Left ventricle myocardium inferior (tissue), 1 donor: ENCODE results near the gene TMEM9B. TPM values are rescaled to one million over a fixed set of nuclear protein-coding genes. Genes with fewer than 3 reads are reported as not detected.
"Not testable (repeated sequence)": the region's sequence is repeated elsewhere in the genome, so short reads cannot be mapped to it uniquely, and the experiment has no call there.

Experiments used
- DNase-seq: peaks from one replicate; pipeline ENCODE4 v3.0.0-alpha.2; 2020
- H3K27ac ChIP-seq: fragments of 200-600 bp; replicated peaks from 2 replicates; pipeline ENCODE4 v1.8.0; 2021
- H3K27me3 ChIP-seq: fragments of 200-600 bp; 2 replicates; pipeline ENCODE4 v1.8.0; 2021; ENCODE audit warnings: low read depth
- H3K36me3 ChIP-seq: fragments of 200-600 bp; 2 replicates; pipeline ENCODE4 v1.8.0; 2021
- H3K4me1 ChIP-seq: fragments of 200-600 bp; 2 replicates; pipeline ENCODE4 v1.8.0; 2021
- H3K4me3 ChIP-seq: fragments of 200-600 bp; 2 replicates; pipeline ENCODE4 v1.8.0; 2021; ENCODE audit warnings: mild to moderate bottlenecking, moderate library complexity
- H3K9me3 ChIP-seq: fragments of 200-600 bp; replicated peaks from 2 replicates; pipeline ENCODE4 v1.8.0; 2021
- intact Hi-C: fragments of 100-400 bp; cut with micrococcal nuclease; formaldehyde crosslinking; loops from one replicate; pipeline ENCODE4 v1.11.0; 2022
- long read RNA-seq: library from polyadenylated mRNA; unstranded; transcript quantifications from one replicate; pipeline ENCODE4 v2.0.0, GENCODE V29; 2021
- total RNA-seq: library from RNA; stranded (reverse); fragmentation: NEBNext Ultra II Directional; extraction: Animal tissue kit (Norgen Biotek cat#: 25700); gene quantifications from one replicate; pipeline ENCODE4 v1.2.1, GENCODE V29; 2021
- TF ChIP-seq, protein P1 (sequence below): fragments of 200-600 bp; IDR thresholded peaks from 2 replicates; pipeline ENCODE4 v1.8.0; 2021; ENCODE audit warnings: antibody characterized with exemption, mild to moderate bottlenecking, borderline replicate concordance
- donor health status: DM: no; HTN: yes; CAD: no; lungs with severe emphysema.

Gene TMEM9B
- 51.1 TPM for total RNA-seq
- long read RNA-seq, transcript TMEM9B-205 (5 exons, 2,083 nt): major isoform, 131 of 148 reads
- long read RNA-seq, transcript TMEM9B-202 (5 exons, 1,433 nt): minor isoform, 6 of 148 reads
- long read RNA-seq, transcript TMEM9B-201 (4 exons, 1,659 nt): minor isoform, 7 of 148 reads
- long read RNA-seq, partial matches to known transcripts: 2 of 148 reads
- long read RNA-seq, other reads (novel, unspliced or antisense): 2 of 148 reads

DNA sequence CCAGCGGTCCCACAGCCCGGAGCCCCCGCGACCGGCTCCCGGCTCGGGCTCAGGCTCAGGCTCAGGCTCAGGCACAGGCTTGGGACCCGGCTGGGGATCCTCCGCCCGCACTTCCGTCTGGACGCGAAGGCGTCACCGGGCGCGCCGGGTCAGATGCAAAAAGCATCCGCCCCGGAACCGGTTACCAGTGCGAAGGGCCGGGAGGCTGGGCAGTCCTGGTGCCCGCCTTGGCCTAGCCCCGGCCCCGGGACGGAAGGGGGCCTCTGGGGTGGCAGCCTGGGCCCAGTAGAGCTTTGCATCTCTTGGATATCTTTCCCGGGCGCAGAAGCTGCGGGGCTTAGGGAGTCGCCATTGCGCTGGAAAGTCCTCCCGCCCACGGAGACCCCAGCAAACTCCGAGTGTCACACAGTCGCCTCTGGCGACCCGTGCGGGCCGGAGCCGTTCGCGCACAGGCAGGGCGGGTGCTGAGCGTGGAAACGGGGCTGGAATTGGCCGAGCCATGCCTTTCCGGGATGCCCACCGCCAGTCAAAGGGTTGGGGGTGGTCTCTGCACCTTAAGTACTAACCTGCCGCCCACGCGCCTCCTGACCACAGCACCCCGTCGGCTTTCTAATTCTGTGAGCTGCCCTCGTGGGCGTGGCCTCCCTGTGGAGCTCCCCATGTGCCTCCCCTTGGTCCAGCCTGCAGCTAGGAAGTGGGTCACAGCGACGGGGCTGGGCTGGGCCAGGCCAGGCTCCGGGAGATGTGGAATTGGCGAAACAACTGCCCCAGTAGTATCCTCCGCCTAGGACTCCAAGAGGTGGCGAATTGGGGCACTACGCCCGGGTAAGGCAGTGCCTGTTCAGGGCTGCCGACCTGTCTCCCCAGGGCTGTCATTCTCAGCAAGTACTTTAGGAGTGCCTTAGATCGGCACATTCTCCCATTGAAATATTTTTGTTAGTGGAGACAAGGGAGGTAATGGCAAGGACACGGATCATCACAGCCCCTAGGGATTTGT lies at the start of gene TMEM9B:
TSS of gene TMEM9B (minus strand) at position 119 of the 997 bp plus-strand sequence. CDS start 129 bp downstream, outside the sequence.
- TF ChIP-seq, protein P1, sequence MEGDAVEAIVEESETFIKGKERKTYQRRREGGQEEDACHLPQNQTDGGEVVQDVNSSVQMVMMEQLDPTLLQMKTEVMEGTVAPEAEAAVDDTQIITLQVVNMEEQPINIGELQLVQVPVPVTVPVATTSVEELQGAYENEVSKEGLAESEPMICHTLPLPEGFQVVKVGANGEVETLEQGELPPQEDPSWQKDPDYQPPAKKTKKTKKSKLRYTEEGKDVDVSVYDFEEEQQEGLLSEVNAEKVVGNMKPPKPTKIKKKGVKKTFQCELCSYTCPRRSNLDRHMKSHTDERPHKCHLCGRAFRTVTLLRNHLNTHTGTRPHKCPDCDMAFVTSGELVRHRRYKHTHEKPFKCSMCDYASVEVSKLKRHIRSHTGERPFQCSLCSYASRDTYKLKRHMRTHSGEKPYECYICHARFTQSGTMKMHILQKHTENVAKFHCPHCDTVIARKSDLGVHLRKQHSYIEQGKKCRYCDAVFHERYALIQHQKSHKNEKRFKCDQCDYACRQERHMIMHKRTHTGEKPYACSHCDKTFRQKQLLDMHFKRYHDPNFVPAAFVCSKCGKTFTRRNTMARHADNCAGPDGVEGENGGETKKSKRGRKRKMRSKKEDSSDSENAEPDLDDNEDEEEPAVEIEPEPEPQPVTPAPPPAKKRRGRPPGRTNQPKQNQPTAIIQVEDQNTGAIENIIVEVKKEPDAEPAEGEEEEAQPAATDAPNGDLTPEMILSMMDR: no peak
- no peaks in the 10 kb centered on the region for H3K27me3 ChIP-seq
- H3K36me3 ChIP-seq: no peaks in the 10 kb centered on the region
- H3K27ac ChIP-seq: peak within 1 kb of the TSS; percentile 97
- peaks cover 49% of the 10 kb centered on the region for H3K4me1 ChIP-seq
- DNase-seq: peak; percentile 90
- intact Hi-C loops: loop anchor here (5.0 kb wide), 1 partner anchor 277 kb away; no protein-coding TSS in a partner anchor
- H3K9me3 ChIP-seq: no peaks in the 10 kb centered on the region
- H3K4me3 ChIP-seq: peak within 1 kb of the TSS; percentile 85

GRCh38 chr11:9013373-9013772 lies 49.1 kb upstream of the TMEM9B start:
- no peak for DNase-seq
- TF ChIP-seq, protein P1: no peak
- intact Hi-C loops: no loop called here
- Histone ChIP-seq H3K9me3 (peaks cover 9% of the 10 kb centered on the region), H3K4me3 (no peak overlapping the region), H3K36me3 (no peaks in the 10 kb centered on the region), H3K27ac (no peak overlapping the region), H3K27me3 (no peaks in the 10 kb centered on the region), H3K4me1 (peaks cover 30% of the 10 kb centered on the region)

- H3K9me3 ChIP-seq, DNase-seq, H3K36me3 ChIP-seq, H3K27ac ChIP-seq, H3K4me1 ChIP-seq, H3K27me3 ChIP-seq, intact Hi-C loops, H3K4me3 ChIP-seq: not testable (repeated sequence)
Measured at GRCh38 chr11:9009538-9009937, 45.3 kb upstream of the TMEM9B start.

DNA sequence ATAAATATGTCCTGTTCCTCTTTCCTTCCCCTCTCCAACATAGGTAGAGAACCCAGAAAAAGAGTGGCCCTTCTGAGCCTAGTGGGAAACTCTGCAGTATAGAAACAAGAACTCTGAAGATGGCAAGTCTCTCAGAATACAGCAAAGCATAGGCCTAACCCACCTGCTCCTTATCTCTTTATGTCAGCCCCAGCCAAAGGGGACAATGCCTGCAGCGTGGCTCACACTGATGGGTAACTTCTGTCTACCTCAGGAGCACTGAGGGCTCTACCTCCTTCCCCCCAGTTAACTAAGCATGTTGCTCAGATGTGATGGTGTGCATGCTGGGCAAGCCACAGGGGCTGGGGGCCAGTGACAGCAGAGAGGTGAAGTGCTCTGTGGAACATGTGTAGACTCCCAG lies 44.4 kb upstream of the TMEM9B start:
- H3K27me3 ChIP-seq: peaks cover 1% of the 10 kb centered on the region
- TF ChIP-seq, protein P1: no peak
- peaks cover 9% of the 10 kb centered on the region for H3K9me3 ChIP-seq
- intact Hi-C loops: no loop called here
- DNase-seq: no peak
- H3K36me3 ChIP-seq: no peaks in the 10 kb centered on the region
- H3K4me1 ChIP-seq: peaks cover 10% of the 10 kb centered on the region
- no peak overlapping the region for H3K4me3 ChIP-seq
- H3K27ac ChIP-seq: no peak overlapping the region

DNA sequence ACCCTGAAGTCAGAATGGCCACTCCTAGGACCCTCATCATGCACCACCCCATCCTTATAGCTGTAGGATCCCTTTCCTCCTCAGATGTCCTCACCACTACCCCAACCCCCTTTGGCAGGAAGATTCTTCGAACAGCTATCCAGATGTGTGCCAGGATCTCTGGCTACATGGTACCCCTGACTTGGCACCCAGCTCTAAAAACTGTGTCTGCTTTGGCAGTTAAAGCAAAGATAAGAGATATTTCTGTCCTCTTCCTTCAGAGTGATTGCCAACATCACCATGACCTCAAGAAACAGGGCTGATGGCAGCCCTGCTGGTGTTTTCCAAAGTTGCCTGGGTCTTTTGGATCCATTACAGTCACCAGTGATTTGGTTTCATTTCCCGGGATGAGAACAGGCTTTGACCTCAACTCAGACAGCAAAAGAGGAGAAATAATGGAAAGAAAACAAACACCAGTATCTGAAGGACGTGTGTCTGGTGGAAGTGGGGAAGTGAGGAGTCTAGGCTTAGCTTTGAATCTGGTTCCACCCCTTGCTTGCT lies 43.8 kb upstream of the TMEM9B start:
- Histone ChIP-seq H3K36me3 (no peaks in the 10 kb centered on the region), H3K4me3 (no peak overlapping the region), H3K27ac (no peak overlapping the region), H3K4me1 (peaks cover 16% of the 10 kb centered on the region), H3K9me3 (peaks cover 9% of the 10 kb centered on the region), H3K27me3 (peaks cover 7% of the 10 kb centered on the region)
- TF ChIP-seq, protein P1: no peak
- no peak for DNase-seq
- intact Hi-C loops: no loop called here
